NB4 (cell line): Measurements from ENCODE around the gene YAP1.

Source experiments
- DNase-seq: peaks from one replicate; pipeline ENCODE4 v3.0.0; 2010; ENCODE audit warnings: low read depth
- H3K4me3 ChIP-seq: one replicate; pipeline ENCODE4 v1.5.1; 2011; ENCODE audit warnings: mild to moderate bottlenecking, low read depth, low read length, moderate library complexity
- MYC ChIP-seq: IDR thresholded peaks from 2 replicates; pipeline ENCODE4 v1.6.1; 2011; ENCODE audit warnings: low read depth, low read length
- POLR2A ChIP-seq: IDR thresholded peaks from 2 replicates; pipeline ENCODE4 v1.6.1; 2011; ENCODE audit warnings: mild to moderate bottlenecking; ENCODE audit not compliant: insufficient read length; ENCODE audit errors: extremely low read depth
- TF ChIP-seq, protein P1 (sequence below): IDR thresholded peaks from 2 replicates; pipeline ENCODE4 v1.6.1; 2011; ENCODE audit warnings: low read depth, low read length
- TF ChIP-seq, protein P2 (sequence below): IDR thresholded peaks from one replicate; pipeline ENCODE4 v1.5.1; 2012; ENCODE audit warnings: low read depth, low read length

Gene YAP1

DNA sequence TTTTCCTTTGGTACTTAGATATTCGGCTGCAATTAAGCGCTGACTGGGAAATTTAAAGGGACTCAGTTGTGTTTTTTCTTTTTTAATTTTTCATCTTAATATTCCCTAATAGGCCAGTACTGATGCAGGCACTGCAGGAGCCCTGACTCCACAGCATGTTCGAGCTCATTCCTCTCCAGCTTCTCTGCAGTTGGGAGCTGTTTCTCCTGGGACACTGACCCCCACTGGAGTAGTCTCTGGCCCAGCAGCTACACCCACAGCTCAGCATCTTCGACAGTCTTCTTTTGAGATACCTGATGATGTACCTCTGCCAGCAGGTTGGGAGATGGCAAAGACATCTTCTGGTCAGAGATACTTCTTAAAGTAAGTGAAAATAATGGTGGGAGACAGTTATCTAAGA lies 3.8 kb downstream of the YAP1 start:
- no peak overlapping the region for H3K4me3 ChIP-seq
- DNase-seq, result no peak

DNA sequence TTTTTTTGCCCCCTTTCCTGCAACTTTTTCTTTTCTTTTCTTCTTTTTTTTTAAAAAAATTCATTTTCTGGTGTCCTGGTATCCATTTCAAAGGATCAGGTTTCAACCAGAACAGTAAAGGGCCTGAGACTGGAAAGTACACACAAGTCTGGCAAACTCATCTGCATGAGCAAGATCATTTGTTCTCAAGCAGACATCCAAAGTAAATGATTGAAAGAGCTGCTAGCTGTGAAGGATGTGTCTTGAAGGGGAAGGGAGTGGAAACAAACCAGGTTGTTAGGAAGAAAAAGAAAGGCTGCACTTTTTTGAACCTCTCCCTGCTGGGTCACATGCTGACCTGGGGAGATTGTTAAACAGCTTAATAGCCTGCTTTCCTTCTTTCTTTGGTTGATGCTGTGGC lies 5.3 kb downstream of the YAP1 start:
- TF ChIP-seq POLR2A (no peak), MYC (no peak)
- TF ChIP-seq, protein P1, sequence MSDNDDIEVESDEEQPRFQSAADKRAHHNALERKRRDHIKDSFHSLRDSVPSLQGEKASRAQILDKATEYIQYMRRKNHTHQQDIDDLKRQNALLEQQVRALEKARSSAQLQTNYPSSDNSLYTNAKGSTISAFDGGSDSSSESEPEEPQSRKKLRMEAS, result no peak
- TF ChIP-seq, protein P2, sequence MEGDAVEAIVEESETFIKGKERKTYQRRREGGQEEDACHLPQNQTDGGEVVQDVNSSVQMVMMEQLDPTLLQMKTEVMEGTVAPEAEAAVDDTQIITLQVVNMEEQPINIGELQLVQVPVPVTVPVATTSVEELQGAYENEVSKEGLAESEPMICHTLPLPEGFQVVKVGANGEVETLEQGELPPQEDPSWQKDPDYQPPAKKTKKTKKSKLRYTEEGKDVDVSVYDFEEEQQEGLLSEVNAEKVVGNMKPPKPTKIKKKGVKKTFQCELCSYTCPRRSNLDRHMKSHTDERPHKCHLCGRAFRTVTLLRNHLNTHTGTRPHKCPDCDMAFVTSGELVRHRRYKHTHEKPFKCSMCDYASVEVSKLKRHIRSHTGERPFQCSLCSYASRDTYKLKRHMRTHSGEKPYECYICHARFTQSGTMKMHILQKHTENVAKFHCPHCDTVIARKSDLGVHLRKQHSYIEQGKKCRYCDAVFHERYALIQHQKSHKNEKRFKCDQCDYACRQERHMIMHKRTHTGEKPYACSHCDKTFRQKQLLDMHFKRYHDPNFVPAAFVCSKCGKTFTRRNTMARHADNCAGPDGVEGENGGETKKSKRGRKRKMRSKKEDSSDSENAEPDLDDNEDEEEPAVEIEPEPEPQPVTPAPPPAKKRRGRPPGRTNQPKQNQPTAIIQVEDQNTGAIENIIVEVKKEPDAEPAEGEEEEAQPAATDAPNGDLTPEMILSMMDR, result no peak
- no peak for DNase-seq
- H3K4me3 ChIP-seq, result no peak overlapping the region

More for the DNA sequence above, 3.8 kb downstream of the YAP1 start:
- TF ChIP-seq MYC (no peak), POLR2A (no peak)
- TF ChIP-seq, protein P2, result no peak
- TF ChIP-seq, protein P1, result no peak

DNA sequence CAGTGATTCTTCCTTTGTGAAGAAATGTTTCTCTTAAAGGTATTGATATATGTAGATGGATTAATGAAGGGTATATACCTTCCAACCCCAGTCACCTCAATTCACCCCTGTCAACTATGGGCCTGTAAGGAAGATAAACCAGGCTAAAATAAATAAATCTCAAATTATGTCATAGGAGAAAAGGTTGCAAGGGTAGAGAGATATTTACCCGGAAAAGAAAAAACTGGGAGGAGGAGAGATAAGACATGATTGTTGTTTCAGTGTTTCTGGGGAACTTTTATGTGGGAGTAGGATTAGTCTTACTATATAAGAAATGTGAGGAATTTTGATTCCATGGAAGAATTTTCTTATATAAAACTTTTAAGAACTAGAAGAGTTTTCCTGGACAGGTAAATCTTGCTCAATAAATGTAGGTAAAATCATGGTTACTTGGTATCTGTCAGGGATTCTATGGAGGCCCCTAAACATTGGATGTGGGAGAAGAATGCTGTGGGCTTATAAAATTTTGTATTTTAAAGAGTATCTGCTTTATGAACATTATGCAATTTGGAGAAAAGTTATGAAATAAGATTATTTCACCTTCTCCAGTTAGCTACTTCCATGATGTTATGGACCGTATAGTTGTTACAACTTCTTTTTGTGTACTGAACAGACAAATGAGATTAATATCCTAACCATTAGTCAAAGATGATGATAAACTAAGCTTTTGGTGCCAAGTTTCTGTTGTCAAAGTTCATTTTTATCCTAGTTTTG lies 6.4 kb downstream of the YAP1 start:
- no peak overlapping the region for H3K4me3 ChIP-seq
- TF ChIP-seq, protein P1, result no peak
- TF ChIP-seq, protein P2, result no peak
- TF ChIP-seq POLR2A, result no peak
- no peak for TF ChIP-seq MYC
- no peak for DNase-seq

DNA sequence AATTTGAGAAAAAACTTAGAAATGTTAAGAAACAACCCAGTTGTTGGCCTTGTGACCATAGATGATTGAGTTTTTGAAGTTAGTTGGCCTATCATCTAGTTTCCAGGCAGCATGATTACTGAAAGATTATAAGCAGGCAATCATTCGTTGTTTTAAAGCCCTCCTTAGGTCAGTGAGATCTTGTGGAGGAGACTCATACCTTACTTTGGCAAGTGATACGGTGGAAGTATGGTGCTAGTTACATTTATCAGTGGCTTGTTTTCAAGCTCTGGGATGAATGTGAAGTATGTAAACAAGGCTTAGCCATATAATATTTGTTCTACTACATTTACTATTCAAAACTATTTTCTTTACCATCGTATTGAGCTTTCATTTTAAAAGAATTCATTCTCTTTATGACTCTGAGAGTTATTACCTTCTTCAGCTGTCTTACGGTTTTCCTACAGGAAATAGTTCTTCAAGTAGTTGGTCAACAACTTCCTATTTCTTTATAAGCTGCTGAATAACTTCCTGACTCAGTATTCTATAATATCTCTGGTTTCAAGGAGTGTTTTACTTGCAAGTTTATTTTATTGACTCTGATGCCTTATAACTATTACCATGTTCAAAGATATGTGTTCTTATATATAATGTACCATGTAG lies 7.3 kb downstream of the YAP1 start:
- no peak for TF ChIP-seq POLR2A
- TF ChIP-seq, protein P2, result no peak
- TF ChIP-seq, protein P1, result no peak
- no peak for TF ChIP-seq MYC
- DNase-seq, result no peak
- H3K4me3 ChIP-seq, result no peak overlapping the region

DNA sequence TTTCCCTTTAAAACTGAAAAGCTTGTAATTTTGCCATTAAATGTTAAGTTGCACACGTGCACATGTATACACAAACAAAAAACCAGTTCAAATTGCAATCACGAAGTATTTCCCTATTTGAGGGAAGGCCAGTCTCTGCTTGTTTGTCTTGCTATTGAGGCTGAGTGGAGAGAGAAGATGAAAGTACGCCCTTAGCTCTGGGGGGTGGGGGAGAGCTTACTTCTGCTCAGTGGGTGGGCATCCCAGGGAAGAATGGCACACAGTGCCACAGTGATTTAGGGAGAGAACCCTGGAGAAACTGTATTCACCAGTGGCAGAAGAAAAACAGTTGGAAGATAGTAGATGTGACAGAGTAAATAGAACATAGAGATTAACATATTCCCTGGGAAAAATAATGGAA lies 8.7 kb downstream of the YAP1 start:
- no peak for TF ChIP-seq POLR2A
- TF ChIP-seq, protein P1, result no peak
- TF ChIP-seq MYC, result no peak
- TF ChIP-seq, protein P2, result no peak
- DNase-seq, result no peak
- H3K4me3 ChIP-seq, result no peak overlapping the region
